AG10803 (cell line): Measurements from ENCODE around the gene ANXA7.

Experiments
- DNase-seq: peaks from one replicate; pipeline ENCODE4 v3.0.0; 2010; ENCODE audit warnings: low read depth
- H3K4me3 ChIP-seq: 2 replicates; pipeline ENCODE4 v1.5.1; 2011; ENCODE audit warnings: mild to moderate bottlenecking, low read length, control low read depth
- CTCF ChIP-seq: conservative IDR thresholded peaks from 2 replicates; pipeline ENCODE4 v1.5.1; 2011; ENCODE audit warnings: mild to moderate bottlenecking, low read length, control low read depth, inconsistent platforms

The ANXA7 gene

GRCh38 chr10:73368238-73368637, 45.6 kb downstream of the ANXA7 start:
- H3K4me3 ChIP-seq: no peak overlapping the region
- no peak for DNase-seq
- TF ChIP-seq CTCF: no peak

- DNase-seq: no peak
- no peak overlapping the region for H3K4me3 ChIP-seq
- no peak for TF ChIP-seq CTCF
Measured at GRCh38 chr10:73366381-73367298, 47.2 kb downstream of the ANXA7 start.

- no peak overlapping the region for H3K4me3 ChIP-seq
- DNase-seq: no peak
- no peak for TF ChIP-seq CTCF
Measured at GRCh38 chr10:73364964-73365363, 48.9 kb downstream of the ANXA7 start.

GRCh38 chr10:73359492-73359891, 54.4 kb downstream of the ANXA7 start:
- DNase-seq: no peak
- TF ChIP-seq CTCF: no peak
- H3K4me3 ChIP-seq: no peak overlapping the region

GRCh38 chr10:73358331-73359279, 55.3 kb downstream of the ANXA7 start, which contains the start of gene CFAP70:
TSS of gene CFAP70 (minus strand) at chr10:73358864. CDS start at chr10:73354796, 4,068 bp downstream.
- no peak for TF ChIP-seq CTCF
- peak within 1 kb of the TSS; percentile 92 for H3K4me3 ChIP-seq
- DNase-seq: peak; percentile 94

- H3K4me3 ChIP-seq: peak overlapping the region; percentile 92
- DNase-seq: no peak
- no peak for TF ChIP-seq CTCF
Measured at GRCh38 chr10:73357821-73358220, 56.0 kb downstream of the ANXA7 start.
